IMR-90 (cell line): ENCODE data around the gene SERINC3.
"Not testable (repeated sequence)": the region's sequence is repeated elsewhere in the genome, so short reads cannot be mapped to it uniquely, and the experiment has no call there.

Experiments used
- CTCF ChIP-seq: conservative IDR thresholded peaks from 2 replicates; pipeline ENCODE4 v1.5.1; 2012; ENCODE audit warnings: mild to moderate bottlenecking, low read depth, low read length, improper control_type of control experiment
- MAZ ChIP-seq: IDR thresholded peaks from 2 replicates; pipeline ENCODE4 v1.6.1; 2012; ENCODE audit warnings: low read depth, mild to moderate bottlenecking, low read length, improper control_type of control experiment, moderate library complexity, borderline replicate concordance
- MXI1 ChIP-seq: IDR thresholded peaks from 2 replicates; pipeline ENCODE4 v1.6.1; 2012; ENCODE audit warnings: low read depth, mild to moderate bottlenecking, low read length, moderate library complexity, borderline replicate concordance
- POLR2A ChIP-seq: IDR thresholded peaks from 2 replicates; pipeline ENCODE4 v1.6.1; 2012; ENCODE audit warnings: mild to moderate bottlenecking, low read depth, low read length
- RCOR1 ChIP-seq: IDR thresholded peaks from 2 replicates; pipeline ENCODE4 v1.6.1; 2012; ENCODE audit warnings: mild to moderate bottlenecking, low read length, improper control_type of control experiment; ENCODE audit not compliant: insufficient replicate concordance
- RFX5 ChIP-seq: IDR thresholded peaks from 2 replicates; pipeline ENCODE4 v1.8.0; 2012; ENCODE audit warnings: low read depth, mild to moderate bottlenecking, low read length, moderate library complexity

- not testable (repeated sequence) for TF ChIP-seq CTCF, RFX5, POLR2A, MXI1, RCOR1, MAZ
Measured at GRCh38 chr20:44560818-44561217, 38.9 kb upstream of the SERINC3 start.
